Right lobe of liver (tissue), 4 donors: ENCODE measurements around the gene LIG3.

Experiments used
- CTCF ChIP-seq, 4 donors: fragments of 200-600 bp in 3 of 4; fragments of 450-650 bp in 1 of 4; IDR thresholded peaks; one replicate each; pipeline versions ENCODE4 v1.5.1 to v1.8.0; 2016 to 2022; ENCODE audit warnings: antibody characterized with exemption in 4 of 4, mild to moderate bottlenecking in 2 of 4
- POLR2A ChIP-seq: fragments of 450-650 bp; IDR thresholded peaks from one replicate; pipeline ENCODE4 v1.6.1; 2017; ENCODE audit warnings: antibody characterized with exemption, mild to moderate bottlenecking
- donor health status: DM: no; HTN: no; CAD: no.
- donor health status: DM: no; HTN: no; CAD: no.
- donor health status: DM: no; HTN: yes; CAD: no.

DNA sequence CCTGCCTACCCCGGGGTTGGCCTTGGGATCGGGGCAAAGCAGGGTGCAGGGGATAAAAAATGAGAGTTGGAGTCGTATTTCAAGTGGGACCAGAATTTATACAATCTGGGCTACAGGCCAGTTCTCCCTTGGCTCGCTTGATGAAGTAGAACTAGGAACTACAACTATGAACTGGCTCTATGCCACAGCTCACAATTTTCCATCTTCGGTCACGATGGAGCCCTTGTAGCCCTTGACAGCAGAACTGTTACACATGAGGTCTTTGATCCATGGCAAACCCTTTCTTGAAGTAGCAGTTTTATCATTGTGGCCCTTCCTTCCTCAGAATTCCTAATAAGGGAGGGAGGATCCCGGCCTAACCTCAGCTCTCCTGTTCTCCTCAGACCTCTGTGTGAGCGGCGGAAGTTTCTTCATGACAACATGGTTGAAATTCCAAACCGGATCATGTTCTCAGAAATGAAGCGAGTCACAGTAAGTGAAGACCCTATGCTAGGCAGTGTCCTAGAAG is 17.1 kb downstream of the LIG3 start:
- TF ChIP-seq CTCF (IDR thresholded peaks at IDR 0.05), result no peak
- TF ChIP-seq POLR2A, result no peak
